ENCODE data around the gene VSX2. TPM values are rescaled to one million over a fixed set of nuclear protein-coding genes. Genes with fewer than 3 reads are reported as not detected.

The VSX2 gene
- total and polyA plus RNA-seq, 2 of the 13 experiments (the other 11 are each of a cell fraction or from before 2014, with no cell fraction given): 0.05 TPM; not detected in 1

DNA sequence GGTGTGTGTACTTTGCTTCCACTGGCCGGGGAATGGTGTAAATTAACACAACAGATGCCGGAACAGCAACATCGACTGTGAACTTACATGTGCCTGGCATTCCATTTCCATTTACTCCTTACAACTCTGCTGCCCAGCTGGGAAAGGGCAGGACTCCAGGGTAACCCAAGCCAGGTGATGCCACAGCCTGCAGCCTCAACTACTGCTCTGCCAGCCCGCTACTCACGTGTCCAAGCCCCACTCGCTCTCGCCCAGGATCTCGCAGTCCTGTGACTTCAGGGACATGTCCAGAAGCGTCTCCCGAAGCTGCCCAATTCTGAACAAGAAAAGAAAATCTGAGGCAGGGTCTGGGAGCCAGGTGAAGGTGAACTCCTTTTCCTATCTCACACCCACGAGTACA, 52.8 kb downstream of the VSX2 start (continued):
- no peak for TF ChIP-seq MTA1 (CRISPR knock-in tag; IDR thresholded peaks at IDR 0.05; ENCODE audit: borderline replicate concordance)
- TF ChIP-seq ZNF605 (CRISPR knock-in tag; IDR thresholded peaks at IDR 0.05): no peak
- no peak for TF ChIP-seq SOX5 (CRISPR knock-in tag; IDR thresholded peaks at IDR 0.05; ENCODE audit: borderline replicate concordance)
- no peak for TF ChIP-seq PHF20 (CRISPR knock-in tag; IDR thresholded peaks at IDR 0.05)
- no peak for TF ChIP-seq ZNF230 (CRISPR knock-in tag; IDR thresholded peaks at IDR 0.05)
- TF ChIP-seq TGIF2 (CRISPR knock-in tag; IDR thresholded peaks at IDR 0.05): no peak
- TF ChIP-seq ARNTL (CRISPR knock-in tag; IDR thresholded peaks at IDR 0.05): no peak
- TF ChIP-seq, protein P1, sequence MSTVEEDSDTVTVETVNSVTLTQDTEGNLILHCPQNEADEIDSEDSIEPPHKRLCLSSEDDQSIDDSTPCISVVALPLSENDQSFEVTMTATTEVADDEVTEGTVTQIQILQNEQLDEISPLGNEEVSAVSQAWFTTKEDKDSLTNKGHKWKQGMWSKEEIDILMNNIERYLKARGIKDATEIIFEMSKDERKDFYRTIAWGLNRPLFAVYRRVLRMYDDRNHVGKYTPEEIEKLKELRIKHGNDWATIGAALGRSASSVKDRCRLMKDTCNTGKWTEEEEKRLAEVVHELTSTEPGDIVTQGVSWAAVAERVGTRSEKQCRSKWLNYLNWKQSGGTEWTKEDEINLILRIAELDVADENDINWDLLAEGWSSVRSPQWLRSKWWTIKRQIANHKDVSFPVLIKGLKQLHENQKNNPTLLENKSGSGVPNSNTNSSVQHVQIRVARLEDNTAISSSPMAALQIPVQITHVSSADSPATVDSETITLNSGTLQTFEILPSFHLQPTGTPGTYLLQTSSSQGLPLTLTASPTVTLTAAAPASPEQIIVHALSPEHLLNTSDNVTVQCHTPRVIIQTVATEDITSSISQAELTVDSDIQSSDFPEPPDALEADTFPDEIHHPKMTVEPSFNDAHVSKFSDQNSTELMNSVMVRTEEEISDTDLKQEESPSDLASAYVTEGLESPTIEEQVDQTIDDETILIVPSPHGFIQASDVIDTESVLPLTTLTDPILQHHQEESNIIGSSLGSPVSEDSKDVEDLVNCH (CRISPR knock-in tag; IDR thresholded peaks at IDR 0.05): no peak

DNA sequence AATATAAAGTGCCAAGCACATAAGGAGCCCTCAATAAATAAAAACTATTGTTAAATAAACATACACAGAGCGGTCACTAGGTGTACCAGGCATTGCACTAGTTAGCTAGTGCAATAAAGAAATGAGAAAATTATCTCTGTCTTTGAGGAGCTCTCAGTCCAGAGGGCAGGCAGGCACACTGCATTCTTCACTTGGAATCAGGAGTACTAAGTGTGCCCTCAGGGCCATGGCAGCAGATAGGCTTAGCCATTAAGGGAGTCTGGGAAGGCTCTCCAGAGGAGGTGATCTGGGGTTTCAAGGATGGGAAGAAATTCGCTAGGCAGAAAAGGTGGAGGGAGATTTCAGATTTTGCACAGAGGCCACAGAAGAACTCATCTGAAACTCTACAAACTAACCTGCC, 54.4 kb downstream of the VSX2 start:
- H3K9ac ChIP-seq (ENCODE audit: insufficient read depth, low read depth, low read length): no peak overlapping the region
- peaks cover 8% of the 10 kb centered on the region for H4K20me1 ChIP-seq (ENCODE audit: insufficient read depth, low read length)
- H3K4me2 ChIP-seq (ENCODE audit: low read depth, low read length): no peak overlapping the region
- ChIA-PET CTCF (ENCODE audit: low intra/inter-chr PET ratio, low total read pairs) (no interaction called here), POLR2A (interaction anchor here (1.9 kb wide), 1 partner anchor 9 kb away, joined by 6 read pairs; the partner anchor contains the start of gene ABCD4)
- in situ Hi-C loops (cut with HindIII; ENCODE audit: extremely low pct_ligation_motif_present, low pct_unique_long_range_greater_than_20kb) (no loop called here), intact Hi-C loops (cut with micrococcal nuclease; ENCODE audit: unreplicated experiment) (no loop called here)
- DNase-seq (ENCODE audit: low spot score): no peak
- H3K27ac ChIP-seq (ENCODE audit: extremely low read length, insufficient read depth, low read length): no peak overlapping the region
- no peak for FAIRE-seq
- H3K79me2 ChIP-seq (ENCODE audit: insufficient read depth, low read length): peaks cover 24% of the 10 kb centered on the region
- H2AFZ ChIP-seq (ENCODE audit: low read length): no peak overlapping the region
- BruUV-seq (replicated peaks): no TSS peak
- H3K4me1 ChIP-seq (ENCODE audit: insufficient read depth, low read length): peaks cover 39% of the 10 kb centered on the region
- 92% methylated on average over 2 of the region's 2 CpGs for WGBS (ENCODE audit: low lambda C conversion rate)
- peaks cover 36 to 76% of the 10 kb centered on the region in 2 experiments for H3K36me3 ChIP-seq (replicated peaks in 1 of 2; ENCODE audit: control insufficient read depth in 1 of 2, insufficient read depth in 2 of 2, low read length in 2 of 2)
- no peaks in the 10 kb centered on the region for H3K9me3 ChIP-seq (ENCODE audit: low read length)
- no peak for ATAC-seq
- H3K27me3 ChIP-seq (ENCODE audit: control insufficient read depth in 1 of 2, insufficient read depth in 2 of 2, low read length in 2 of 2): no peaks in the 10 kb centered on the region
- H3K4me3 ChIP-seq (replicated peaks in 1 of 3; ENCODE audit: insufficient read depth in 1 of 3, low read depth in 2 of 3, low read length in 3 of 3): no peak overlapping the region
- TF ChIP-seq EEA1 (CRISPR knock-in tag; IDR thresholded peaks at IDR 0.05; ENCODE audit: borderline replicate concordance): no peak
- TF ChIP-seq ZNF839 (CRISPR knock-in tag; IDR thresholded peaks at IDR 0.05; ENCODE audit: borderline replicate concordance): no peak
- TF ChIP-seq ZSCAN22 (CRISPR knock-in tag; IDR thresholded peaks at IDR 0.05): no peak
- TF ChIP-seq, protein P2, sequence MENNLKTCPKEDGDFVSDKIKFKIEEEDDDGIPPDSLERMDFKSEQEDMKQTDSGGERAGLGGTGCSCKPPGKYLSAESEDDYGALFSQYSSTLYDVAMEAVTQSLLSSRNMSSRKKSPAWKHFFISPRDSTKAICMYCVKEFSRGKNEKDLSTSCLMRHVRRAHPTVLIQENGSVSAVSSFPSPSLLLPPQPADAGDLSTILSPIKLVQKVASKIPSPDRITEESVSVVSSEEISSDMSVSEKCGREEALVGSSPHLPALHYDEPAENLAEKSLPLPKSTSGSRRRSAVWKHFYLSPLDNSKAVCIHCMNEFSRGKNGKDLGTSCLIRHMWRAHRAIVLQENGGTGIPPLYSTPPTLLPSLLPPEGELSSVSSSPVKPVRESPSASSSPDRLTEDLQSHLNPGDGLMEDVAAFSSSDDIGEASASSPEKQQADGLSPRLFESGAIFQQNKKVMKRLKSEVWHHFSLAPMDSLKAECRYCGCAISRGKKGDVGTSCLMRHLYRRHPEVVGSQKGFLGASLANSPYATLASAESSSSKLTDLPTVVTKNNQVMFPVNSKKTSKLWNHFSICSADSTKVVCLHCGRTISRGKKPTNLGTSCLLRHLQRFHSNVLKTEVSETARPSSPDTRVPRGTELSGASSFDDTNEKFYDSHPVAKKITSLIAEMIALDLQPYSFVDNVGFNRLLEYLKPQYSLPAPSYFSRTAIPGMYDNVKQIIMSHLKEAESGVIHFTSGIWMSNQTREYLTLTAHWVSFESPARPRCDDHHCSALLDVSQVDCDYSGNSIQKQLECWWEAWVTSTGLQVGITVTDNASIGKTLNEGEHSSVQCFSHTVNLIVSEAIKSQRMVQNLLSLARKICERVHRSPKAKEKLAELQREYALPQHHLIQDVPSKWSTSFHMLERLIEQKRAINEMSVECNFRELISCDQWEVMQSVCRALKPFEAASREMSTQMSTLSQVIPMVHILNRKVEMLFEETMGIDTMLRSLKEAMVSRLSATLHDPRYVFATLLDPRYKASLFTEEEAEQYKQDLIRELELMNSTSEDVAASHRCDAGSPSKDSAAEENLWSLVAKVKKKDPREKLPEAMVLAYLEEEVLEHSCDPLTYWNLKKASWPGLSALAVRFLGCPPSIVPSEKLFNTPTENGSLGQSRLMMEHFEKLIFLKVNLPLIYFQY (CRISPR knock-in tag; IDR thresholded peaks at IDR 0.05; ENCODE audit: borderline replicate concordance): no peak
- TF ChIP-seq NFE2L2 (IDR thresholded peaks at IDR 0.05; ENCODE audit: low read length): no peak
- TF ChIP-seq ZNF768 (CRISPR knock-in tag; IDR thresholded peaks at IDR 0.05): no peak
- no peak for TF ChIP-seq FOXK1 (CRISPR knock-in tag; IDR thresholded peaks at IDR 0.05; ENCODE audit: borderline replicate concordance, low read depth)
- no peak for TF ChIP-seq HOXA9 (CRISPR knock-in tag; IDR thresholded peaks at IDR 0.05; ENCODE audit: borderline replicate concordance)
- TF ChIP-seq SIN3A (IDR thresholded peaks at IDR 0.05; ENCODE audit: borderline replicate concordance, low read depth, low read length): no peak

Measured in HepG2 (cell line).